HCT116 (cell line): ENCODE data around the gene UBE2D2.

Experiments used
- CEBPB ChIP-seq: IDR thresholded peaks from 2 replicates; pipeline ENCODE4 v1.6.1; 2012; ENCODE audit warnings: low read depth
- CTCF ChIP-seq, 3 experiments: fragments of 200-600 bp in 1 of 3; sonication (generic) in 1 of 3; IDR thresholded peaks in 2 of 3; conservative IDR thresholded peaks in 1 of 3; 2 replicates each; pipeline ENCODE4 v1.5.1; 2012 to 2017; ENCODE audit warnings: low read depth in 2 of 3, low read length in 2 of 3, antibody characterized with exemption in 1 of 3, borderline replicate concordance in 1 of 3, control low read depth in 1 of 3, mild to moderate bottlenecking in 1 of 3, mixed read lengths in 1 of 3, mixed run types in 1 of 3, moderate library complexity in 1 of 3; ENCODE audit not compliant: insufficient read depth in 1 of 3
- EGR1 ChIP-seq: IDR thresholded peaks from 2 replicates; pipeline ENCODE4 v1.6.1; 2012; ENCODE audit warnings: low read depth
- ELF1 ChIP-seq: IDR thresholded peaks from 2 replicates; pipeline ENCODE4 v1.6.1; 2012; ENCODE audit warnings: low read depth, borderline replicate concordance
- EZH2 ChIP-seq: fragments of 200-600 bp; sonication (generic); IDR thresholded peaks from 2 replicates; pipeline ENCODE4 v1.6.1; 2017; ENCODE audit warnings: antibody characterized with exemption, mixed run types
- EZH2phosphoT487 ChIP-seq: fragments of 200-600 bp; IDR thresholded peaks from 2 replicates; pipeline ENCODE4 v1.6.1; 2018; ENCODE audit warnings: antibody characterized with exemption, borderline replicate concordance
- MAX ChIP-seq: IDR thresholded peaks from 2 replicates; pipeline ENCODE4 v1.6.1; 2012
- POLR2AphosphoS5 ChIP-seq: IDR thresholded peaks from 2 replicates; pipeline ENCODE4 v1.6.1; 2011; ENCODE audit warnings: mild to moderate bottlenecking, low read depth, low read length, moderate library complexity
- RAD21 ChIP-seq: IDR thresholded peaks from 2 replicates; pipeline ENCODE4 v1.6.1; 2012; ENCODE audit warnings: low read depth, mild to moderate bottlenecking
- REST ChIP-seq: IDR thresholded peaks from 2 replicates; pipeline ENCODE4 v1.6.1; 2012; ENCODE audit warnings: low read depth
- SIN3A ChIP-seq: IDR thresholded peaks from 2 replicates; pipeline ENCODE4 v1.6.1; 2012; ENCODE audit warnings: low read depth
- SP1 ChIP-seq: IDR thresholded peaks from 2 replicates; pipeline ENCODE4 v1.6.1; 2012; ENCODE audit warnings: low read depth
- YY1 ChIP-seq: IDR thresholded peaks from 2 replicates; pipeline ENCODE4 v1.6.1; 2011; ENCODE audit warnings: low read length, low read depth, moderate library complexity, mild to moderate bottlenecking; ENCODE audit not compliant: insufficient replicate concordance; ENCODE audit errors: extremely low read depth

- TF ChIP-seq CTCF (IDR thresholded peaks at IDR 0.05 in 2 of 3, conservative IDR thresholded peaks at IDR 0.05 in 1 of 3; ENCODE audit: borderline replicate concordance in 1 of 3, insufficient read depth in 1 of 3, low read depth in 2 of 3, low read length in 2 of 3), result no peak
- no peak for TF ChIP-seq REST
- no peak for TF ChIP-seq POLR2AphosphoS5
- no peak for TF ChIP-seq EZH2
- TF ChIP-seq MAX, result no peak
- no peak for TF ChIP-seq CEBPB
- no peak for TF ChIP-seq RAD21
- no peak for TF ChIP-seq EZH2phosphoT487
- TF ChIP-seq SP1, result no peak
- no peak for TF ChIP-seq YY1
- TF ChIP-seq ELF1, result no peak
- TF ChIP-seq EGR1, result no peak
- TF ChIP-seq SIN3A, result no peak
These were observed 103.1 kb downstream of the UBE2D2 start for GRCh38 chr5:139664086-139664693.
